Heart left ventricle (tissue), 13 donors: ENCODE results near the gene INPP5K.

Experiments used
- CTCF ChIP-seq, 12 donors: fragments of 200-600 bp; sonication (generic) in 4 of 12; IDR thresholded peaks; one replicate each; pipeline versions ENCODE4 v1.5.0 to v1.8.0; 2018 to 2022; ENCODE audit warnings: antibody characterized with exemption in 12 of 12, mild to moderate bottlenecking in 5 of 12
- POLR2A ChIP-seq, 2 donors: fragments of 450-650 bp; IDR thresholded peaks; one replicate each; pipeline ENCODE4 v1.6.1; 2017; ENCODE audit warnings: antibody characterized with exemption in 2 of 2, mild to moderate bottlenecking in 2 of 2, moderate library complexity in 2 of 2
- donor health status: ischemic (EF 13 %, LVEDD 7.1; RV severe dilation, severe dysfunction).
- donor health status: DM: no; HTN: yes; CAD: no.
- donor health status: DM: no; HTN: no; CAD: no.
- donor health status: ischemic (EF 25% LVEDD 6.9; RV normal size, moderate dysfunction).
- donor health status: ischemic (EF 25% LVEDD 5.7; RV mildly dilated, moderate dysfunction).
- donor health status: ischemic (EF 35%, LVEDD 5.7; RV mildly dilated, moderate dysfunction).
- donor health status: nonischemic (EF 11% LVEDD 7.7; RV severe dilation, severe dysfunction).
- donor health status: DM: yes; HTN: yes; CAD: no.
- donor health status: PGD.
- donor health status: ischemic (EF 29% LVEDD 5.4; RV normal size, mild dysfunction).
- donor health status: nonischemic (EF 23%, LVEDD 6.1; RV moderate dilation, normal function).

DNA sequence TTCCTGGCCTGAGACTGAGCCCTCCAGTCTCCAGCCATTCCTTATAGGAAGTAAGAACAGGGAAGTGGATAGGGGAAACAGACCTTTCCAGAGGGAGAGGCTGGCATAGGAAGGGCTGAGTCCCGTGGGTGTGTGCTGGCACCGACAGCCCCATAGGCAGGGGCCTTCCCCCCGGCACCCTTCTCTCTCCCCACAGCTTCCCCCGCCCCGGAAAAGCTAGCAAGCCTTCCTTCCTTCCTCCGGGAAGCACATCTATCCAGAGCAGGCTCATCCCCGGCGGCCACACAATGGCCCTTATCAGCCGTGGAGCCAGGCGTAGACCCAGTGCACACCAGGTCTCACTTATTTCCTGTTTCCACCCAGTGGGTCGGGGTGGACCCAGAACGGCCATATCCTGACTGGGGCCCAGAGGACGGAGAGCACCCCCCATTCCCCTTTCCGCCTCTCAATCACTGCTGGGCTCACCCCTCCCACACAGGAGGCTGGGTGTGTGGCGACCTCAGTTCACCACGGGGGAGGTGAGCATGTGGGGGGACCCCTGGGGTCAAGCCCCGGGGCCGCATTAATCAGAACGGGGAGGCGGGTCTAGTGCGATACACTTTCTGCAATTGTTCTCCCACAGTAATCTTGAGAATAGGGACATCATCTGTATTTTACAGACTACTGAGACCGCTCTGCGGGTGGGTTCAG lies 23.0 kb downstream of the INPP5K start:
- TF ChIP-seq CTCF (IDR thresholded peaks at IDR 0.05) (no peak), POLR2A (IDR thresholded peaks at IDR 0.05) (no peak)
